H1 (cell line): ENCODE measurements around the gene BNC2.

Source experiments
- EP300 ChIP-seq, 2 experiments: IDR thresholded peaks; 1 replicate in 1 of 2; 2 replicates in 1 of 2; pipeline ENCODE4 v1.6.1; 2011 to 2012; ENCODE audit warnings: low read depth in 2 of 2, low read length in 2 of 2, mild to moderate bottlenecking in 2 of 2, borderline replicate concordance in 1 of 2, inconsistent platforms in 1 of 2, moderate library complexity in 1 of 2
- HDAC2 ChIP-seq, 2 experiments: fragments of 300-600 bp in 1 of 2; sonication (generic) in 1 of 2; IDR thresholded peaks; 2 replicates each; pipeline ENCODE4 v1.6.1; 2011 to 2012; ENCODE audit warnings: low read depth in 2 of 2, low read length in 2 of 2, mild to moderate bottlenecking in 2 of 2, moderate library complexity in 2 of 2, borderline replicate concordance in 1 of 2, inconsistent platforms in 1 of 2
- MAX ChIP-seq: IDR thresholded peaks from 2 replicates; pipeline ENCODE4 v1.6.1; 2012; ENCODE audit warnings: inconsistent platforms
- RAD21 ChIP-seq, 2 experiments: IDR thresholded peaks in 1 of 2; conservative IDR thresholded peaks in 1 of 2; 2 replicates each; pipeline ENCODE4 v1.6.1; 2011; ENCODE audit warnings: low read depth in 2 of 2, low read length in 2 of 2, improper control_type of control experiment in 1 of 2, inconsistent platforms in 1 of 2, mild to moderate bottlenecking in 1 of 2, moderate library complexity in 1 of 2
- SP1 ChIP-seq: IDR thresholded peaks from 2 replicates; pipeline ENCODE4 v1.6.1; 2011; ENCODE audit warnings: low read depth, low read length
- TBP ChIP-seq: IDR thresholded peaks from 2 replicates; pipeline ENCODE4 v1.6.1; 2011; ENCODE audit warnings: low read depth, low read length, improper control_type of control experiment
- TF ChIP-seq, protein P1 (sequence below): IDR thresholded peaks from 2 replicates; pipeline ENCODE4 v1.6.1; 2012; ENCODE audit warnings: low read length, inconsistent platforms
- TF ChIP-seq, protein P2 (sequence below), 3 experiments: IDR thresholded peaks; 1 replicate in 2 of 3; 2 replicates in 1 of 3; pipeline versions ENCODE4 v1.5.1 to v1.6.1; 2011; ENCODE audit warnings: low read length in 3 of 3, mild to moderate bottlenecking in 3 of 3, inconsistent platforms in 2 of 3, low read depth in 1 of 3, moderate library complexity in 1 of 3; ENCODE audit not compliant: insufficient read depth in 1 of 3; ENCODE audit errors: control extremely low read depth in 1 of 3

- TF ChIP-seq MAX, result no peak
- TF ChIP-seq TBP, result no peak
- no peak for TF ChIP-seq SP1
- TF ChIP-seq, protein P1, sequence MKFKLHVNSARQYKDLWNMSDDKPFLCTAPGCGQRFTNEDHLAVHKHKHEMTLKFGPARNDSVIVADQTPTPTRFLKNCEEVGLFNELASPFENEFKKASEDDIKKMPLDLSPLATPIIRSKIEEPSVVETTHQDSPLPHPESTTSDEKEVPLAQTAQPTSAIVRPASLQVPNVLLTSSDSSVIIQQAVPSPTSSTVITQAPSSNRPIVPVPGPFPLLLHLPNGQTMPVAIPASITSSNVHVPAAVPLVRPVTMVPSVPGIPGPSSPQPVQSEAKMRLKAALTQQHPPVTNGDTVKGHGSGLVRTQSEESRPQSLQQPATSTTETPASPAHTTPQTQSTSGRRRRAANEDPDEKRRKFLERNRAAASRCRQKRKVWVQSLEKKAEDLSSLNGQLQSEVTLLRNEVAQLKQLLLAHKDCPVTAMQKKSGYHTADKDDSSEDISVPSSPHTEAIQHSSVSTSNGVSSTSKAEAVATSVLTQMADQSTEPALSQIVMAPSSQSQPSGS, result no peak
- no peak for TF ChIP-seq EP300 (IDR thresholded peaks at IDR 0.05; ENCODE audit: borderline replicate concordance in 1 of 2, low read depth in 2 of 2, low read length in 2 of 2)
- TF ChIP-seq RAD21 (IDR thresholded peaks at IDR 0.05 in 1 of 2, conservative IDR thresholded peaks at IDR 0.05 in 1 of 2; ENCODE audit: low read depth in 2 of 2, low read length in 2 of 2), result no peak
- TF ChIP-seq, protein P2, sequence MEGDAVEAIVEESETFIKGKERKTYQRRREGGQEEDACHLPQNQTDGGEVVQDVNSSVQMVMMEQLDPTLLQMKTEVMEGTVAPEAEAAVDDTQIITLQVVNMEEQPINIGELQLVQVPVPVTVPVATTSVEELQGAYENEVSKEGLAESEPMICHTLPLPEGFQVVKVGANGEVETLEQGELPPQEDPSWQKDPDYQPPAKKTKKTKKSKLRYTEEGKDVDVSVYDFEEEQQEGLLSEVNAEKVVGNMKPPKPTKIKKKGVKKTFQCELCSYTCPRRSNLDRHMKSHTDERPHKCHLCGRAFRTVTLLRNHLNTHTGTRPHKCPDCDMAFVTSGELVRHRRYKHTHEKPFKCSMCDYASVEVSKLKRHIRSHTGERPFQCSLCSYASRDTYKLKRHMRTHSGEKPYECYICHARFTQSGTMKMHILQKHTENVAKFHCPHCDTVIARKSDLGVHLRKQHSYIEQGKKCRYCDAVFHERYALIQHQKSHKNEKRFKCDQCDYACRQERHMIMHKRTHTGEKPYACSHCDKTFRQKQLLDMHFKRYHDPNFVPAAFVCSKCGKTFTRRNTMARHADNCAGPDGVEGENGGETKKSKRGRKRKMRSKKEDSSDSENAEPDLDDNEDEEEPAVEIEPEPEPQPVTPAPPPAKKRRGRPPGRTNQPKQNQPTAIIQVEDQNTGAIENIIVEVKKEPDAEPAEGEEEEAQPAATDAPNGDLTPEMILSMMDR (IDR thresholded peaks at IDR 0.05; ENCODE audit: control extremely low read depth in 1 of 3, insufficient read depth in 1 of 3, low read depth in 1 of 3, low read length in 3 of 3), result no peak
- no peak for TF ChIP-seq HDAC2 (IDR thresholded peaks at IDR 0.05; ENCODE audit: borderline replicate concordance in 1 of 2, low read depth in 2 of 2, low read length in 2 of 2)
These were observed 290.5 kb downstream of the BNC2 start for GRCh38 chr9:16579872-16580432.
